ENCODE results near the gene PDE6D.
"Not testable (repeated sequence)": the region's sequence is repeated elsewhere in the genome, so short reads cannot be mapped to it uniquely, and the experiment has no call there.

The PDE6D gene

GRCh38 chr2:231717281-231718171, 63.6 kb downstream of the PDE6D start:
- no peak for DNase-seq

DNA sequence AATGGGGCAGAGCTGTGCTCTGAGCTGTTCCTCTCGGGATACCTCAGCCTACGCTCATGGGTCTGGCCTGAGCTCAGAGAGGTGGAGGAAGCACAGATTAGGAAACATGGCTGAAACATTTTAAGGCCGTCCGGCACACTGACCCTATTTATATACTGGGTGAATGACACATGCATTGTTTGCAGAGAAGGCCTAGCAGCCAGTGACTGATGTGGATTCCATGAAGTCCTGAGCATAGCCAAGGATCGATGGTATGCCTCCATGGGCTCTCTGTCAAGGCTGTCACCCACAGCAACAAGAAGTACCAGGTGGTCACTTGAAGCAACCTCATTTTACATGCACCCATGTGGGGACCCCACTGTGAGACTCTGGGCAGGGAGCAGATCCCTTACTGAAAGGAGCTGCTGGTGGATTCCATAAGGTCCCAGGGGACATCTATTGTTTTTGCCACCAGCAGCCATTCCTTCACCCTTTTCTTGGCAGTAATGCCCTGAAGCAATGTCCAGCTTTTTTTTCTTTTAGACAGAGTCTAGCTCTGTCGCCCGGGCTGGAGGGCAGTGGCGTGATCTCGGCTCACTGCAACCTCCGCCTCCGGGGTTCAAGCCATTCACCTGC, 64.3 kb downstream of the PDE6D start:
- DNase-seq: no peak

GRCh38 chr2:231715988-231716616, 65.0 kb downstream of the PDE6D start:
- DNase-seq: no peak

DNA sequence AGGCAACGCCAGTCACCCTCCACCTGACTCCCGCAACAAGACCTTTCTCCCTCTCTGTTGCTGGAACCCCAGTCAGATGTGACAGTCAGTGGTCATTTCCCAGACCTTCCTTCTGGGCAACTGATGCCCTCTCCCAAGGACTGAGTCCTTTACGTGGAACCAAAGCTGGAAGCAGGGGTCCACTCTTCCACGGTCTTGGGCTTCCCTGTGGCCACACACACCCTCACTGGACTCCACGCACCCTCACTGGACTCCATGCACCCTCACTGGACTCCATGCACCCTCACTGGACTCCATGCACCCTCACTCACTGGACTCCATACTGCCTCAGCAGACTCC, 65.6 kb downstream of the PDE6D start:
- no peak for DNase-seq

DNA sequence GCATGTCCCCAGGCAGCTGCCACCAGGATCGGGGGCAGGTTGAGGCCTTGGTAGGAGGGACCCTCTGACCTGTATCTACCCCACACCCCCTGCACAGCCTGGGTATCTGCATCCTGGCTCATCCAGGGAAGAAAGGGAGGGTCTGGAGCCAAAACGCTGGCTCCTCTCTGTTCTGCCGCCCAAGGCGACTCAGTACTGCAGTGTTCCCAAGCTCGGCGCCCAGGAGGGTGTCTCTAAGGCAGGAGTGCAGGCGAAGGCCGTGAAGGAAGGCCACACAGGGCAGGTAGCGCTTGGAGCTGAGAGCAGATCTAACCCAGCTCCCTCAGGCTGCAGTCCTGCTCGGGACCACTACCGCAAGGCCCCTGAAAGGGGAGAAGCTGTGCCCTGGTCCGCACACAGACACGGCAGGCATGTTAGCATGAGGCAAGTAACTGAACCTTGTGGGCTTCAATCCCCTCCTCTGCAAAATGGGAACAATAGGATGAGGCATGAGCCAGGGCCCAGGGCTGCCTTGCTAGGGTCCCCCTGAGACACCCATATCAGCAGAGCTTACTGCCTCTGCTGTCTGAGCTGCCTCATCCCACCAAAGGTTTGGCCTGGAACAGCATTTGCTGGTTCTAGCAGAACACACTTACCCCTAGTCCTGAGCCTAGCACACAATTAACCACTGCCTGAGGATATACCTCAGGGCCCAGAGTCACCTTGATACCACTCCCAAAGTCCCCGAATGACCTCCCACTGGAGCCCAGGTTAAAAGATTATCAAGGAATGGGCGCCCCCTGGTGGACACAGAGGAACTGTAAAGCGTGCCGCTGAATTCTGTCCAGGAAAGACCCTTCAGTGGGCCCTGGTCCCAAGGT, 66.2 kb downstream of the PDE6D start:
- peak; percentile 66 for DNase-seq

- peak; percentile 65 for DNase-seq
Observed at GRCh38 chr2:231713730-231714638, 67.1 kb downstream of the PDE6D start.

DNA sequence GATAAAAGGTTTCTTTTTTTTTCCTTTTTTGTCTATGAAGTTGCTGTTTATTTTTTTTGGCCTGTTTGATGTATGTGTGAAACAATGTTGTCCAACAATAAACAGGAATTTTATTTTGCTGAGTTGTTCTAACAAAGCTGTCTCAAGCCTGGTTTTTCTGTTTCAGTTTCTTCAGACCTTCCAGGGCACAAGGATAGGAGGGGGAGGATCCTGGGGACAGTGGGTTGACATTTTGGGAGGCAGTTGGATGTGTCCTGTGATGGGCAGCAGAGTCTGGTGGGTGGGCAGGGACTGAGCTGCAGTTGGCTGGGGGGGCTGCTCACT, 67.7 kb downstream of the PDE6D start:
- not testable (repeated sequence) for DNase-seq

DNA sequence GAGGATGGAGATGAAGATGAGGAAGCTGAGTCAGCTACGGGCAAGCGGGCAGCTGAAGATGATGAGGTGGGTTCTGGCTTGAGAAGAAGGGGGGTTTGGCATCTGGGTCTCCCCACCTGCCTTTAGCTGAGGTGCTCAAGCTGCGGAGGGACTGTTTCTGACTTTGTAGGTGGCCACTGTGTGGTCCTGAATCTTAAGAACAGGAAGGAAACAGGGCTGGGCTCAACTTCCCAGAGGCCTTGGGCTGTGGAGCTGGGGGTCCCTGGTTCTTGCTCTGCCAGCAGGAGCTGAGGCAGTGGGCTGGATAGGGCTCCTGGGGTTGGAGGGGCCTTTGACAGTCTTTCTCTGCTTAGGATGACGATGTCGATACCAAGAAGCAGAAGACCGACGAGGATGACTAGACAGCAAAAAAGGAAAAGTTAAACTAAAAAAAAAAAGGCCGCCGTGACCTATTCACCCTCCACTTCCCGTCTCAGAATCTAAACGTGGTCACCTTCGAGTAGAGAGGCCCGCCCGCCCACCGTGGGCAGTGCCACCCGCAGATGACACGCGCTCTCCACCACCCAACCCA, 68.5 kb downstream of the PDE6D start:
- DNase-seq: not testable (repeated sequence)

- no peak for DNase-seq
Observed at GRCh38 chr2:231711677-231712450, 69.2 kb downstream of the PDE6D start.

DNA sequence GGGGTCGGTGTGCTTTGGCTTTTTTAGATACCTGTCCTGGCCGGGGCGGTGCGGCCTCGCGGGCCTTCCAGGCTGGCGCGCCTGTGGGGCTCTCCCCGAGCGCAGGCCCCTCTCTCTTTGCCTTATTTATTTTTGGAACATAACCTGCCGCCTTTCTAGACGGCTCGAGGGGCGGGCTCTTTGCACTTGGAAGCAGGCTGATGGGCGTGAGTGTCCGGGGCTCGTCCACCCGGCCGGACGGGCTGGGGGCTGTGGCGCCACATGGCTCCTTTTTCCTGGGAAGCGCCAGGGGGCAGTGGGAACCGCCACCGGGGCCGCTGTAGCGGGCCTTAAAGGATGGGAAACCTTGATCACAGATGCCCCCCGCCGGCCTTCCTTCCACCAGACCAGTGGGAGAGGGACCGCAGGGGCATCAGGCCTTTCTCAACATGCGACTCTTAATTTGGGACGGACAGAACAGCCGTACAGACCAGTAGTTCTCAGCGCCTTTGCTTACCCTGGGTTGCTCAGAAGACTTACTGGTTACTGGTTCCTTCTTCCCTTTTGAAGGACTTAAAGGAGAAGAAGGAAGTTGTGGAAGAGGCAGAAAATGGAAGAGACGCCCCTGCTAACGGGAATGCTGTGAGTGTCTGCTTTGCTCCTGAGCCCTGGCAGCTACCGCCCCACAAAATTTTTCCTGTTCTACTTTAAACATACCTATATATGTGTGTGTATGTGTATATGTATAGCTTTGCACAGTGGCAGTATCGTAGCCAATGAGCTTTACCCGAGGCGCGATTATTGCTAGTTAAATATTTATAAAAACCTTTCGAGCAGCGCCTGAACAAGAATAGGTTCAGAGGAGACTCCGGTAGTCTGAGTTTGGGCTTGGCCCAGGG, 70.0 kb downstream of the PDE6D start:
- no peak for DNase-seq

DNA sequence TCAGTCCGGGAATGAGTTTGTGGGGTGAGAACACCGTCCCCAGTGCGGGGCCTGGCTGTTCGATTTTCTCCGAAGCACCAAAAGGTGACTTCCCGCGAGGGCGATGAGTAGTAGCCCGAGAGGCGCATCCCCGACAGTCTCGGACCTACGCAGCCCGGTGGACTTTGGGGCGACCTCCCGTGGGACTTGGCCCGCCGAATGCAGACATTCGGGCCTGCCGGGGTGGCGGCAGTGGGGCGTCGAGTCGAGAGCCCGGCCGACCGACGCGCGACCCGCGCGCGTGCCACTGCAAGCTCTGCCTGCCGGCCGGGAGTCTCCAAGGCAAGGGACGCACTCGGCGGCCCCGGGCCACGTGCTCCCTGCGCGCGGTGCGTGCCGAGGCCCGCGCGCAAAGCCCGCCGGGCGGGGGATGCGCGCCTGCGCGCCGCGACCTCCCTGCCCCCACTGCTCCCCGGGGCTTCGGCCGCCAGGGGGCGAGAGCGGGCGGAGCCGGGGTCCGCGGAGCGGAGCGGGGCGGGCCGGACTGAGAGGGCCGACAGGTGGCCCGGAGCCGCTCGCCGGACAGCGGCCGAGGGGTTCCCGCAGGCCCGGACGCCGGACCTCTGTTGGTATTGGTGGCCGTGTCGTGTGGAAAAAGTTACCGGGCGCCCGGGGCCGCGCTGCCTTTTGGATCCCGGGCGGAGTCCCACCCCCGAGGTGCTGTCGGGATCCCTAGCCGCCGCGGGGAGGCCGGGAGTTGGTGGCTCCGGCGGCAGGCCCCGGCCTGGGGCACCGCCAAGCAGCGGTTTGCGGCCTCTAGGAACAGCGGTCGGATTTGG, 70.9 kb downstream of the PDE6D start:
- peak; percentile 81 for DNase-seq

- DNase-seq: no peak
Observed at GRCh38 chr2:231709636-231709980, 71.5 kb downstream of the PDE6D start.

DNA sequence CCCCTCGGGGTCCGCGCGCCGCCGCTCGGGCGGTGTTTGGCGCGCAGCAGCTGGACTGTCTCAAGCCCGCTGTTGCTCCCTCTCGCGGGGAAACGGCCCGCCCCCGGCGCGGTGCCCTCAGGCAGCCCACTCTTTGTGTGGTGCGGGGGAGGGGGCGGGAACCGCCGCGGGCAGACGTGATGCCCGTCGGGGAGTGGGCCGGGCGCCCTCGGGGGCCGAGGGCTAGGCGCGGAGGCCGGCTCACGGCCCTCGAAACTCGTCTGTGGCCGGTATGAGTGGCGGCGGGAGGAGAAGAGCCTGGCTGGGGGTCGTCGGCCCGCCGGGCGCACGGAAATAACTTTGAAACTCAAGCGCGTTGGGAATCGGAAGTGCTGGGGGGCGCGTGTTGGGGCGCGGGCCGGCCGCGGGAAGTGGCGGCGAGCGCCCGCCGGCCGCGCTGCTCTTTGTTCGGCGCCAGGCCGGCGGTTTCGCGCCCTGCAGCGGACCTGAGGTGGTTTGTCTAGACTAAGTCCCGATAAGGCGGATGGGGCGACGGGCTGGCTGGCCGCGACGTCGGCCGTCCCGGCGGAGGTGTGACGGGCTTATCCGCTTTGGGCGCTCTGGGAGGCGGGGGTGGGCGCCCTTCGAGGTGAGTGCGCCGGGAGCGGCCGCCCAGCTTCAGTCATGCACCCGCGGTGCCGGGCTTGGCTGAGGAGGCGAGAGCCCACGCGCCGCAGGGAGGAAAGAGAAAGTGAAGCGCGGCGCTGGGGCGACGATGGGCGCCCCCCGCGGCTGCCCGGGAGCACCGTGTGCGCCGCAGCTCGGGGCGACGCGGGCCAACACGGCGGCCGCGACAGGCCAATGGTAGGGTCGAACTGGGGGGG, 72.1 kb downstream of the PDE6D start:
- DNase-seq: peak; percentile 50

DNA sequence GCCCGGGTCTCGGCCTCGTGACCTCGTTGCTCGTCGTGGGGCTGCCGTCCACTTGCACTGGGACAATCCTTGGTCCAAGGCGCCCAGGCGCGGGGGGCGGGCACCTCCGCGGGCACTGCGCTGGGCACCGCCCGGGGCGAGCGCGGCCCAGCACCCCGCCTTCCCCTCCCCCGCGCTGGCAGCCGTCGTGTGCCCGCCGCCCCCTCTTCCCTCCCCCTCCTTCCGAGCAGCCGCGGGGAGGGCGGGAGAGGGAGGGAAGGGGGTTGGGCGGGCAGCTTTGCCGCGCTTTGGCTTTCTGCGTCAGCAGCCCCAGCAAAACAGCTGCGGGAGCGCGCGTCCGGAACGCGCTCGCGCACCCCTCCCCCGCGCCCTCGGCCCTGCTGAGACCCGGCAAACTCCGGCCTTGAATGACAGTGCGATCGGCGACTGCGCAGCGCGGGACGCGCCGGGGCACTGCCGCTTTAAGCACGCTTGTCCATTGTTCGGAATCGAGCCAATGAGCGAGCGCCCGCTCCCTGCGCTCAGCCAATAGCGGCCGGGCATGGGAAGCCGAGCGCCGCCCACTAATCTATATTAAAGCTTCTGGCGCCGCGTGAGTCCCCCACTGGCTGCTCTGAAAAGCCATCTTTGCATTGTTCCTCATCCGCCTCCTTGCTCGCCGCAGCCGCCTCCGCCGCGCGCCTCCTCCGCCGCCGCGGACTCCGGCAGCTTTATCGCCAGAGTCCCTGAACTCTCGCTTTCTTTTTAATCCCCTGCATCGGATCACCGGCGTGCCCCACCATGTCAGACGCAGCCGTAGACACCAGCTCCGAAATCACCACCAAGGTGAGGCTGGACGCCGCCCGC, 72.9 kb downstream of the PDE6D start, which contains the start of gene PTMA:
TSS of gene PTMA (plus strand) at position 599 of the 846 bp plus-strand sequence. CDS start at position 781, 182 bp downstream.
- peak; percentile 98 for DNase-seq

DNA sequence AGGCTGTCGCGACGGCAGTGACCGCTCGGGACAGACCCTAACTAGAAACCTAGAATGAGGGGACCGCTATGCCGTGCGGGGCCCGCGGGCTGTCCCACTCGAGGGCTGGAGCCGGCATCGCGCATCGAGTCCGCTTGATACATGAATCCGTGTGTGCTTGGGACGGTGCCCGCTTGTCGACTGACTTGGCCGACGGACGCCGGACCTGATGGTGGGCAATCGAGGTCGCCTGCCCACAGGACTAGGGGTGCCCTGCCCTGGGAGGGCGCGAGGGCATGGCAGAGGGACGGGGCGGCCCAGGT, 73.5 kb downstream of the PDE6D start:
- DNase-seq: no peak

- DNase-seq: peak; percentile 99
Observed at GRCh38 chr2:231706731-231707624, 74.1 kb downstream of the PDE6D start.
